ENCODE results near the gene AP4E1.

DNA sequence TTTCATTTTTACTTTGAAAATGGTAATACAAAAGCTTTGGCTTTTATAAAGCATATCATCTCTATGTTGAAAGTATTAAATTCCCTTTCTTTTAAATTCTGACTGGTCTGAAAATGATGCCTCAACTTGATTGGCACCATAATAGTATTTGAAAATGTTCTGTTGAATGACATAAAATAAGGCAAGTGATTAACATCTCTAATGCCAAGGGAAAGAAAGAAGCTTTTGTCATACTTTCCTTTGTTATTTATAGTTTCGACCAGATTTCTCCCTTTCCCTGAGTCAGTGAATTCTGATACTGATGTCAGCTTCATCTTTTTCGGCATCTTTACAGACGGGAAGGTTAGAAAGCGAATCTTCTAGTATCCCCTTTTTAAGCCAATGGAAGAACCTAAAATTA, 3.4 kb upstream of the AP4E1 start:
- no peak for TF ChIP-seq POLR2A (IDR thresholded peaks at IDR 0.05)
- TF ChIP-seq, protein P1, sequence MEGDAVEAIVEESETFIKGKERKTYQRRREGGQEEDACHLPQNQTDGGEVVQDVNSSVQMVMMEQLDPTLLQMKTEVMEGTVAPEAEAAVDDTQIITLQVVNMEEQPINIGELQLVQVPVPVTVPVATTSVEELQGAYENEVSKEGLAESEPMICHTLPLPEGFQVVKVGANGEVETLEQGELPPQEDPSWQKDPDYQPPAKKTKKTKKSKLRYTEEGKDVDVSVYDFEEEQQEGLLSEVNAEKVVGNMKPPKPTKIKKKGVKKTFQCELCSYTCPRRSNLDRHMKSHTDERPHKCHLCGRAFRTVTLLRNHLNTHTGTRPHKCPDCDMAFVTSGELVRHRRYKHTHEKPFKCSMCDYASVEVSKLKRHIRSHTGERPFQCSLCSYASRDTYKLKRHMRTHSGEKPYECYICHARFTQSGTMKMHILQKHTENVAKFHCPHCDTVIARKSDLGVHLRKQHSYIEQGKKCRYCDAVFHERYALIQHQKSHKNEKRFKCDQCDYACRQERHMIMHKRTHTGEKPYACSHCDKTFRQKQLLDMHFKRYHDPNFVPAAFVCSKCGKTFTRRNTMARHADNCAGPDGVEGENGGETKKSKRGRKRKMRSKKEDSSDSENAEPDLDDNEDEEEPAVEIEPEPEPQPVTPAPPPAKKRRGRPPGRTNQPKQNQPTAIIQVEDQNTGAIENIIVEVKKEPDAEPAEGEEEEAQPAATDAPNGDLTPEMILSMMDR (IDR thresholded peaks at IDR 0.05), result no peak
- TF ChIP-seq EP300 (IDR thresholded peaks at IDR 0.05), result no peak
